NOMO-1 (cell line): ENCODE results near the gene DR1.
"Not testable (repeated sequence)": the region's sequence is repeated elsewhere in the genome, so short reads cannot be mapped to it uniquely, and the experiment has no call there.

Experiments
- DNase-seq, 2 experiments: peaks; one replicate each; lab custom pipeline; 2025; ENCODE audit not compliant: unreplicated experiment in 2 of 2; lab: John Stamatoyannopoulos, UW

The DR1 gene

DNA sequence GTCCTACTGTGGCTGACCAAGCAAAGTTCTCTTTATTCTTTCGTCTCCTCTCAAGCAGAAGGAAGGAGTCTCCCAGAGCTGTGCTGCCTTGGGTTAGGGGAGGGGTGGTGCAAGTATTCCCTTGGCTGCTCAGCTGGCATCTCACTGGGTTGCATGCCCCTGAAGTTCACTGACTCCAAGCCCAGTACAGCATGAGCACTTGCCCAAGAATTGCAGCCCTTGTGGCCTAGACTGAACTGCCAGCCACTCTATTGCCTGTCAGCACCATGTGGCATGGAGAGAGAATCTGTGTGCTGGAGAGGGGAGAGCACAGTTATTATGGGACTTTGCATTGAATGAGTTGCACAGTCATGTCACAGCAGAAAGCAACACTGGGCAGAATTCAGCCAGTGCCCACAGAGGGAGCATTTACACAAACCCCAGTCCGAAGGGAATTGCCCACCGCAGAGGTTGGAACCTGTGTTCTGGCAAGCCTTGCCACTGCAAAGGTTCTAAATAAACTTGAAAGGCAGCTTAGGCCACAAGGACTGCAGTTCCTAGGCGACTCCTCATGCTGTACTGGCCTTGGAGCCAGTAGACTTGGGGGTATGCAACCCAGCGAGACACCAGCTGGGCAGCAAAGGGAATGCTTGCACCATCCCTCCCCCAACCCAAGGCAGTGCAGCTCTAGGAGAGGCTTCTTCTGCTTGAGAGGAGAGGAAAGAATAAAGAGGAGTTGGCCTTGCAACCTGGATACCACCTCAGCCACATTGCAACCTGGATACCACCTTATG lies 28.8 kb downstream of the DR1 start:
- no peak for DNase-seq

GRCh38 chr1:93384656-93385055 lies 38.9 kb downstream of the DR1 start:
- no peak for DNase-seq

DNA sequence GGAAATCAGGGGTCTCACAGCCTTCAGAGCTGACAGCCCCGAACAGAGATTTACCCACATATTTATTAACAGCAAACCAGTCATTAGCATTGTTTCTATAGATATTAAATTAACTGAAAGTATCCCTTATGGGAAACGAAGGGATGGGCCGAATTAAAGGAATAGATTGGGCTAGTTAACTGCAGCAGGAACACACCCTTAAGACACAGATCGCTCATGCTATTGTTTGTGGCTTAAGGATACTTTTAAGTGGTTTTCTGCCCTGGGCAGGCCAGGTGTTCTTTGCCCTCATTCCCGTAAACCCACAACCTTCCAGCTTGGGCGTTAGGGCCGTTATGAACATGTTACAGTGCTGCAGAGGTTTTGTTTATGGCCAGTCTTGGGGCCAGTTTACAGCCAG lies 40.6 kb downstream of the DR1 start:
- not testable (repeated sequence) for DNase-seq

GRCh38 chr1:93394514-93394913 lies 48.8 kb downstream of the DR1 start:
- no peak for DNase-seq

DNA sequence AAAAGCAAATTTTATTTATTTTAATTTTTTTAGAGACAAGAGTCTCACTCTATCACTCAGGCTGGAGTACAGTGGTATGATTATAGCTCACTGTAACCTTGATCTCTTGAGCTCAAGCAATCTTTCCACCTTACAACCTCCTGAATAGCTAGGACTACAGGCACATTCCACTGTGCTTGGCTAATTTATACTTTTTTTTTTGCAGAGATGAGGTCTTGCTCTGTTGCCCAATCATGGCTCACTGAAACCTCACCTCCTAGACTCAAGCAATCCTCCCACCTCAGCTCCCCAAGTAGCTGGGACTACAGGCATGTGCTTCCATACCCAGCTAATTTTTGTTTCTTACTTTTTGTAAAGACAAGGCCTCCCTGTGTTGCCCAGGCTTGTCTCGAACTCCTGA lies 49.5 kb downstream of the DR1 start:
- no peak for DNase-seq

DNA sequence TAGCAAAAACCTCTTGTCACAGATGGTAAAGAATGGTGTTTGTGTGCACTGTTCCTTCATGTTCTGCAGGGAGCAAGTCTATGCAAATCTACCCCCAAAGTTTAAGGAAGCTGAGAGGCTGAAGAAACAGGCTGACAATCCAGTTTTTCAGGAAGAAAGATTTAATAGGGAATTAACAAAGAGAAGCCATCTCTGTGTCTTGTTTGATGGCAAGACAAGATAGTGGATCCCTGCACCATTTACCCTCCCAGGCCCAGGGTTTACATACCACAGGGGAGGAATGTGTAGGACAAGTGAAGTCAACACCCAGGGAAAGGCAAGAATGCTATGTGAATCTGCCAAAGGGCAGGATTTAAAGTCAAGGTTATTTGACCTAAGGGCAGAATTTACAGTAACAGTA lies 54.1 kb downstream of the DR1 start:
- no peak for DNase-seq

DNA sequence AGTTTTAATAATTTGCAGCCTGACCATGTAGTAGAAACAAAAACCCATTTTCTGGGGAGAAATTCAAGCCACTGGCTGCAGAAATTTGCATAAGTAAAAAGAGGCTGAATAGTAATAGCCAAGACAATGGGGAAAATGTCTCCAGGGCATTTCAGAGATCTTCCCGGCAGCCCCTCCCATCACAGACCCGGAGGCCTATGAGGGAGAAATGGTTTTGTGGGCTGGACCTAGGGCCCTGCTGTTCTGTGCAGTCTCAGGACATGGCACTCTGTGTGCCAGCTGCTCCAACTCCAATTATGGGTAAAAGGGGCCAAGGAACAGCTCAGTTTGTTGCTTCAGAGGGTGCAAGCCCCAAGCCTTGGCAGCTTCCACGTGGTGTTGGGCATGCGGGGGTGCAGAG lies 62.5 kb downstream of the DR1 start:
- no peak for DNase-seq

GRCh38 chr1:93411000-93411399 lies 65.3 kb downstream of the DR1 start:
- no peak for DNase-seq

- DNase-seq, result peak; percentile 28 to 57
These were observed 69.0 kb downstream of the DR1 start for GRCh38 chr1:93414749-93415148.

GRCh38 chr1:93415296-93415695 lies 69.6 kb downstream of the DR1 start:
- peak in 1 of 2 experiments; percentile 32 for DNase-seq

DNA sequence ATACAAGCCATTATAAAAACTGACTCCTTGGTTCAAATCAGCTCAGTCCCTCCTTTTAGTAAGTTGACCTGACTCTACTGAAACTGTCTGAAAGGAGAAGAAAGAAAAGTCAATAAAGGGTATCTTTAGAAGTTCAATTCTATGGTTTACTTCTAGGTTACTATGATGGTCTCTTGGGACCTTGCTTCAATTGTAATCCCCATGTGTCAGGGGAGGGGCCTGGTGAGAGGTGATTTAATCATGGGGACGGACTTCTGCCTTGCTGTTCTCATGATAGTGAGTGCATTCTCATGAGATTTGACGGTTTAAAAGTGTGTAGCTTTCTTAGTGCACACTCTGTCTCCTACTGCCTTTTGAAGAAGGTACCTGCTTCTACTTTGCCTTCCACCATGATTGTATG lies 70.5 kb downstream of the DR1 start:
- DNase-seq, result no peak
